Fibroblast of lung (primary cell): Measurements from ENCODE around the gene CASP14. TPM values are rescaled to one million over a fixed set of nuclear protein-coding genes. Genes with fewer than 3 reads are reported as not detected.
"Not testable (repeated sequence)": the region's sequence is repeated elsewhere in the genome, so short reads cannot be mapped to it uniquely, and the experiment has no call there.

Source experiments
- DNase-seq, 2 donors: peaks; one replicate each; pipeline versions ENCODE4 v3.0.0 to v3.0.0-alpha.2; 2010; ENCODE audit warnings: low read depth in 2 of 2
- H2AFZ ChIP-seq: 2 replicates; pipeline ENCODE4 v1.5.1; 2012; ENCODE audit warnings: low read length, control low read depth, inconsistent platforms
- H3K27ac ChIP-seq: 2 replicates; pipeline ENCODE4 v1.5.1; 2011; ENCODE audit warnings: low read length, control low read depth; ENCODE audit not compliant: insufficient read depth
- H3K27me3 ChIP-seq: 2 replicates; pipeline ENCODE4 v1.5.1; 2011; ENCODE audit warnings: mild to moderate bottlenecking, low read length; ENCODE audit not compliant: control insufficient read depth, insufficient read depth
- H3K36me3 ChIP-seq: 2 replicates; pipeline ENCODE4 v1.5.1; 2011; ENCODE audit warnings: low read length; ENCODE audit not compliant: control insufficient read depth, insufficient read depth
- H3K4me1 ChIP-seq: 2 replicates; pipeline ENCODE4 v1.5.1; 2011; ENCODE audit warnings: low read length; ENCODE audit not compliant: control insufficient read depth, insufficient read depth; ENCODE audit errors: extremely low read depth
- H3K4me2 ChIP-seq: 2 replicates; pipeline ENCODE4 v1.5.1; 2011; ENCODE audit warnings: low read length, control low read depth; ENCODE audit not compliant: insufficient read depth; ENCODE audit errors: extremely low read depth
- H3K4me3 ChIP-seq, 4 experiments: fragments of 200-600 bp in 1 of 4; sonication (generic) in 1 of 4; replicated peaks in 1 of 4; 2 replicates each; pipeline ENCODE4 v1.5.1; 2011 to 2016; ENCODE audit warnings: low read length in 4 of 4, low read depth in 3 of 4, mild to moderate bottlenecking in 3 of 4, control low read depth in 2 of 4, inconsistent platforms in 1 of 4, mixed read lengths in 1 of 4; ENCODE audit not compliant: insufficient read depth in 1 of 4; ENCODE audit errors: control extremely low read depth in 1 of 4
- H3K79me2 ChIP-seq: 2 replicates; pipeline ENCODE4 v1.5.1; 2012; ENCODE audit warnings: mild to moderate bottlenecking, low read length, inconsistent platforms; ENCODE audit not compliant: control insufficient read depth, insufficient read depth
- H3K9ac ChIP-seq: 2 replicates; pipeline ENCODE4 v1.5.1; 2011; ENCODE audit warnings: mild to moderate bottlenecking, low read length, control low read depth; ENCODE audit not compliant: insufficient read depth
- H3K9me3 ChIP-seq: 2 replicates; pipeline ENCODE4 v1.5.1; 2012; ENCODE audit warnings: low read depth, low read length; ENCODE audit not compliant: control insufficient read depth, insufficient read depth
- H4K20me1 ChIP-seq: 2 replicates; pipeline ENCODE4 v1.5.1; 2011; ENCODE audit warnings: low read length; ENCODE audit not compliant: control insufficient read depth, insufficient read depth; ENCODE audit errors: extremely low read depth
- CTCF ChIP-seq, 2 donors: IDR thresholded peaks in 1 of 2; conservative IDR thresholded peaks in 1 of 2; 1 replicate in 1 of 2; 2 replicates in 1 of 2; pipeline ENCODE4 v1.5.1; 2011 to 2012; ENCODE audit warnings: low read length in 2 of 2, control low read depth in 1 of 2, inconsistent platforms in 1 of 2, low read depth in 1 of 2, mild to moderate bottlenecking in 1 of 2
- EZH2 ChIP-seq: IDR thresholded peaks from 2 replicates; pipeline ENCODE4 v1.5.1; 2012; ENCODE audit warnings: low read length, control low read depth, mild to moderate bottlenecking; ENCODE audit errors: missing control alignments
- polyA plus RNA-seq, 2 donors: library from polyadenylated mRNA; depleted of rRNA in 1 of 2; stranded (reverse) in 1 of 2; unstranded in 1 of 2; fragments of >200 nt; gene quantifications; 2 replicates each; pipeline ENCODE4 v1.2.1, GENCODE V29; 2011 to 2012; ENCODE audit warnings: missing spikeins in 1 of 2
- total RNA-seq: library from RNA; depleted of rRNA; stranded (reverse); fragments of >200 nt; gene quantifications from 2 replicates; pipeline ENCODE4 v1.2.1, GENCODE V29; 2014

The CASP14 gene
- total and polyA plus RNA-seq, 2 donors (not counting 1 experiment from before 2014, with no cell fraction given), result not detected

- H3K9ac ChIP-seq, result no peak overlapping the region
- no peak for DNase-seq
- TF ChIP-seq EZH2 (no peak), CTCF (conservative IDR thresholded peaks at IDR 0.05 in 1 of 2, IDR thresholded peaks at IDR 0.05 in 1 of 2; ENCODE audit: low read depth in 1 of 2, low read length in 2 of 2) (no peak)
These were observed 34.7 kb upstream of the CASP14 start for GRCh38 chr19:15014579-15014978.

GRCh38 chr19:15015946-15016542, 33.2 kb upstream of the CASP14 start:
- H4K20me1 ChIP-seq, result no peaks in the 10 kb centered on the region
- no peak for TF ChIP-seq CTCF (conservative IDR thresholded peaks at IDR 0.05 in 1 of 2, IDR thresholded peaks at IDR 0.05 in 1 of 2; ENCODE audit: low read depth in 1 of 2, low read length in 2 of 2)
- no peak for TF ChIP-seq EZH2

More at GRCh38 chr19:15014579-15014978, 34.7 kb upstream of the CASP14 start:
- H3K27ac ChIP-seq, result no peak overlapping the region
- no peak overlapping the region for H3K4me2 ChIP-seq
- H3K9me3 ChIP-seq, result no peaks in the 10 kb centered on the region
- H2AFZ ChIP-seq, result no peak overlapping the region
- H4K20me1 ChIP-seq, result no peaks in the 10 kb centered on the region
- H3K4me3 ChIP-seq, result no peak overlapping the region
- H3K27me3 ChIP-seq, result no peaks in the 10 kb centered on the region
- no peaks in the 10 kb centered on the region for H3K36me3 ChIP-seq
- no peaks in the 10 kb centered on the region for H3K4me1 ChIP-seq
- H3K79me2 ChIP-seq, result no peaks in the 10 kb centered on the region

GRCh38 chr19:15018836-15019235, 30.4 kb upstream of the CASP14 start:
- not testable (repeated sequence) for H3K36me3 ChIP-seq, H3K4me2 ChIP-seq, H3K9me3 ChIP-seq, H3K4me1 ChIP-seq, H2AFZ ChIP-seq, DNase-seq, H3K27me3 ChIP-seq, H3K27ac ChIP-seq, H4K20me1 ChIP-seq, H3K4me3 ChIP-seq, H3K79me2 ChIP-seq, H3K9ac ChIP-seq

More at GRCh38 chr19:15015946-15016542, 33.2 kb upstream of the CASP14 start:
- Histone ChIP-seq H3K4me2 (no peak overlapping the region), H3K36me3 (no peaks in the 10 kb centered on the region), H3K79me2 (no peaks in the 10 kb centered on the region), H3K4me1 (no peaks in the 10 kb centered on the region), H3K4me3 (no peak overlapping the region), H3K27me3 (no peaks in the 10 kb centered on the region), H3K9ac (no peak overlapping the region), H3K27ac (no peak overlapping the region), H2AFZ (no peak overlapping the region), H3K9me3 (no peaks in the 10 kb centered on the region)
- DNase-seq, result peak in 1 of 2 donors; percentile 1
